Natural killer cell (primary cell): ENCODE results near the gene ESR1. TPM values are rescaled to one million over a fixed set of nuclear protein-coding genes. Genes with fewer than 3 reads are reported as not detected.

Experiments used
- ATAC-seq, 3 donors: fragments of 150-1000 bp in 2 of 3; fragments of 200-7000 bp in 1 of 3; cut with Tn5 transposase; 1 replicate in 1 of 3; 2 replicates in 2 of 3; pipeline ENCODE4 v1.10.0; 2021; ENCODE audit warnings: mild to moderate bottlenecking in 2 of 3, moderate library complexity in 2 of 3
- DNase-seq, 2 donors: peaks; one replicate each; pipeline versions ENCODE4 v3.0.0 to v3.0.0-alpha.2; 2013 to 2021; ENCODE audit warnings: mixed read lengths in 1 of 2
- H3K27ac ChIP-seq: one replicate; pipeline ENCODE4 v1.5.1; 2013; ENCODE audit warnings: mild to moderate bottlenecking, low read length
- H3K27me3 ChIP-seq: one replicate; pipeline ENCODE4 v1.6.1; 2013; ENCODE audit warnings: low read length; ENCODE audit not compliant: control insufficient read depth, insufficient read depth
- H3K36me3 ChIP-seq: one replicate; pipeline ENCODE4 v1.6.1; 2013; ENCODE audit warnings: low read length; ENCODE audit not compliant: control insufficient read depth, insufficient read depth
- H3K4me1 ChIP-seq: one replicate; pipeline ENCODE4 v1.6.1; 2013; ENCODE audit warnings: low read length; ENCODE audit not compliant: control insufficient read depth, insufficient read depth
- H3K4me3 ChIP-seq: one replicate; pipeline ENCODE4 v1.5.1; 2013; ENCODE audit warnings: low read length
- H3K9me3 ChIP-seq: one replicate; pipeline ENCODE4 v1.6.1; 2013; ENCODE audit warnings: low read length; ENCODE audit not compliant: control insufficient read depth, insufficient read depth
- H3K27ac Mint-ChIP-seq, 2 donors: one replicate each; pipeline ENCODE4 v1.8.0; 2022; ENCODE audit warnings: mild to moderate bottlenecking in 2 of 2, mixed read lengths in 2 of 2, moderate library complexity in 1 of 2
- H3K27me3 Mint-ChIP-seq, 2 donors: one replicate each; pipeline ENCODE4 v1.8.0; 2022; ENCODE audit warnings: low read depth in 2 of 2, mixed read lengths in 2 of 2
- H3K36me3 Mint-ChIP-seq: one replicate; pipeline ENCODE4 v1.8.0; 2022; ENCODE audit warnings: mixed read lengths
- H3K4me1 Mint-ChIP-seq, 2 donors: one replicate each; pipeline ENCODE4 v1.8.0; 2022; ENCODE audit warnings: mixed read lengths in 2 of 2
- H3K4me3 Mint-ChIP-seq: one replicate; pipeline ENCODE4 v1.8.0; 2022; ENCODE audit warnings: mild to moderate bottlenecking, moderate library complexity, mixed read lengths
- H3K9me3 Mint-ChIP-seq, 2 donors: one replicate each; pipeline ENCODE4 v1.8.0; 2022; ENCODE audit warnings: mixed read lengths in 2 of 2
- CTCF ChIP-seq: fragments of 200-600 bp; IDR thresholded peaks from one replicate; pipeline ENCODE4 v1.8.0; 2022; ENCODE audit warnings: antibody characterized with exemption
- WGBS: methylation state at CpG from one replicate; pipeline ENCODE4 v1.1.7; 2013; ENCODE audit warnings: missing lambda C conversion rate; ENCODE audit not compliant: insufficient coverage; 5-methylcytosine and 5-hydroxymethylcytosine counted together
- intact Hi-C: fragments of 100-400 bp; cut with micrococcal nuclease; formaldehyde crosslinking; loops from one replicate; pipeline ENCODE4 v1.14.2; 2022
- total RNA-seq, 4 donors: library from RNA; stranded (reverse); fragments of 120-200 nt in 1 of 4; gene quantifications; one replicate each; pipeline versions ENCODE4 v1.2.3 to v1.2.4, GENCODE V29; 2013 to 2022

Gene ESR1
- total RNA-seq, 3 donors from 2014 or later (not counting 1 experiment from before 2014, with no cell fraction given) = 0.11 to 0.64 (median 0.60) TPM

GRCh38 chr6:152096863-152097496 lies 289.5 kb downstream of the ESR1 start:
- ATAC-seq = no peak
- no peak overlapping the region for H3K27ac ChIP-seq

GRCh38 chr6:152098683-152099082 lies 291.2 kb downstream of the ESR1 start:
- H3K4me3 Mint-ChIP-seq = no peak overlapping the region
- H3K36me3 Mint-ChIP-seq = no peaks in the 10 kb centered on the region
- DNase-seq (no peak), ATAC-seq (no peak)
- no peak for TF ChIP-seq CTCF
- Histone ChIP-seq H3K4me1 (no peaks in the 10 kb centered on the region), H3K4me3 (no peak overlapping the region), H3K9me3 (no peaks in the 10 kb centered on the region), H3K27ac (no peak overlapping the region), H3K36me3 (no peaks in the 10 kb centered on the region), H3K27me3 (no peaks in the 10 kb centered on the region)
- WGBS = 88% methylated on average over 14 of the region's 14 CpGs
- no peak overlapping the region for H3K27ac Mint-ChIP-seq
- H3K27me3 Mint-ChIP-seq = no peaks in the 10 kb centered on the region
- H3K9me3 Mint-ChIP-seq = no peaks in the 10 kb centered on the region
- H3K4me1 Mint-ChIP-seq = peaks cover 0 to 9% of the 10 kb centered on the region in 2 donors
- intact Hi-C loops = no loop called here

More at GRCh38 chr6:152096863-152097496, 289.5 kb downstream of the ESR1 start:
- H3K4me1 Mint-ChIP-seq = peaks cover 0 to 9% of the 10 kb centered on the region in 2 donors
- no peak for DNase-seq
- Histone ChIP-seq H3K4me3 (no peak overlapping the region), H3K4me1 (no peaks in the 10 kb centered on the region), H3K36me3 (no peaks in the 10 kb centered on the region), H3K9me3 (no peaks in the 10 kb centered on the region), H3K27me3 (no peaks in the 10 kb centered on the region)
- H3K36me3 Mint-ChIP-seq = no peaks in the 10 kb centered on the region
- no peak overlapping the region for H3K27ac Mint-ChIP-seq
- peaks cover 0 to 3% of the 10 kb centered on the region in 2 donors for H3K27me3 Mint-ChIP-seq
- H3K4me3 Mint-ChIP-seq = no peak overlapping the region
- intact Hi-C loops = no loop called here
- no peaks in the 10 kb centered on the region for H3K9me3 Mint-ChIP-seq
- 88% methylated on average over 3 of the region's 5 CpGs for WGBS
- TF ChIP-seq CTCF = no peak

- Histone ChIP-seq H3K36me3 (no peaks in the 10 kb centered on the region), H3K4me3 (no peak overlapping the region), H3K9me3 (no peaks in the 10 kb centered on the region), H3K27ac (no peak overlapping the region), H3K4me1 (no peaks in the 10 kb centered on the region), H3K27me3 (no peaks in the 10 kb centered on the region)
- Mint-ChIP-seq H3K4me3 (no peak overlapping the region), H3K27me3 (no peaks in the 10 kb centered on the region), H3K27ac (no peak overlapping the region), H3K36me3 (no peaks in the 10 kb centered on the region), H3K4me1 (peaks cover 0 to 6% of the 10 kb centered on the region in 2 donors), H3K9me3 (no peaks in the 10 kb centered on the region)
- ATAC-seq = no peak
- no peak for DNase-seq
- no peak for TF ChIP-seq CTCF
- 95% methylated on average over 4 of the region's 4 CpGs for WGBS
- intact Hi-C loops = no loop called here
These were observed 292.1 kb downstream of the ESR1 start for GRCh38 chr6:152099446-152100182.
